Measurements from ENCODE around the gene STPG2.

- TF ChIP-seq POLR2A (IDR thresholded peaks at IDR 0.05; ENCODE audit: low read length) (no peak), GATA1 (IDR thresholded peaks at IDR 0.05; ENCODE audit: low read depth, low read length) (no peak)
These were observed 553.6 kb downstream of the STPG2 start for GRCh38 chr4:97589481-97590196.

Data from erythroblast (primary cell).